Measurements from ENCODE around the gene GFAP.

Gene GFAP

GRCh38 chr17:44887016-44887415, 28.3 kb downstream of the GFAP start:
- ATAC-seq (replicated peaks) (no peak), DNase-seq (no peak)
- no peaks in the 10 kb centered on the region for H3K27me3 Mint-ChIP-seq
- no peak overlapping the region for H3K27ac Mint-ChIP-seq
- H3K36me3 Mint-ChIP-seq: peaks cover 27 to 40% of the 10 kb centered on the region in 2 donors
- H3K4me1 Mint-ChIP-seq: peaks cover 5 to 7% of the 10 kb centered on the region in 2 donors
- no peaks in the 10 kb centered on the region for H3K9me3 Mint-ChIP-seq
- H3K4me3 Mint-ChIP-seq: no peak overlapping the region

DNA sequence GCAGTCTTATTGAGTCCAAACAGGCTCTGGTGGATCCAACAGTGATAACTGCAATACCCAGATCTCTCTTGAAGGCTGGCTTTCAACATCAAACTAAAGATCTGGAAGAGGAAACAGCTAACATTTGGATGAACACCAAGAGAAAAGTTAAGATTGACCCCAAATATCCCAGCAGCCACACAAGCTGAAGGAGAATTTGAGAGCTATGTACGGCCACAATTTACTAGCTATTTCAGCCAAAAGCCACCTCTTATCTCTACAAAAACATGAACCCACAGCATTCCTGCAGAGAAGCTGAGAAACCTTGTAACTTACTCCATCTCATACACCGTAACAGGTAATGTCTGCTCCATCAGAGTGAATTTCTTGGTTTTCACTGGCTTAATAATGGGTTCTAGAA, 30.4 kb downstream of the GFAP start:
- ATAC-seq (replicated peaks): no peak
- H3K9me3 Mint-ChIP-seq: no peaks in the 10 kb centered on the region

DNA sequence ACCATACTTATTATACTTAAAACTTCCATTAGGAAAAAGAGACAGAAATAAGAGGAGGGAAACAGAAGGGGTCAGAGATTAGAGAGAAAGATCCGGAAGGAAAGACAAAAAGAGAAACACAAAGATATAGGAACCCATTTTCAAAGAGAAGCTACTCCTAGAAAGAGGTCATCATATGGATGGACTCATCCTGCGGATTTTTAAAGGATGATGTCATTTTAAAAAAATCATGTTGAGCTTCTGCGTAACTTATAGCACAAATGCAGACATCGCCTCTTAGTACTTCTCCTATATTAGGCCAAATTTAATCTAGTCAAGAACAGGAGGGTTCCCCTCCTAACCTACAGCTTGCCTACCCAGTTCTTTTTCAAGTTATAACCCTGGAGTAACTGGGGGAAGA, 34.2 kb downstream of the GFAP start:
- no peaks in the 10 kb centered on the region for H3K27me3 Mint-ChIP-seq
- no peak overlapping the region for H3K4me3 Mint-ChIP-seq

More for the DNA sequence above, 30.4 kb downstream of the GFAP start:
- Mint-ChIP-seq H3K36me3 (peaks cover 31 to 45% of the 10 kb centered on the region in 2 donors), H3K27me3 (no peaks in the 10 kb centered on the region), H3K4me3 (no peak overlapping the region), H3K4me1 (peaks cover 2 to 7% of the 10 kb centered on the region in 2 donors), H3K27ac (no peak overlapping the region)
- no peak for DNase-seq

DNA sequence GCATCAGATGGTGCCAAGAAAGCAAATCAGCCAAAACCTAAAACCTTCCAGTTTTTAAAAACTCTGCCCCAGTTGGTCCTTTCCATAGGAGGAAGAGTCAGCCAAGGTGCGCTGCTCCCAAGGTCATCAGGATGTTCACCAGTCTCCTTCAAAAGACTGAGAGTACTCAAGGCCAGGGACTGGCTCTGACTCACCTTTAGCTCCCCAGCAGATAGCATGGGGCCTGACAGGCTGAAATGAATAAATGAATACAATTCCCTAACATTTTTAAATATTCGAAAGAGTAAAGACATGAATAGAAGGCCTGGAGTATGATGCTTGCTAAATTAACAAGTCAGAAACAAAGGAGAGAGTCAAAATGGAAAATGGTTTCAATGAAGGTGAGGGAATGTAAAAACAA, 35.2 kb downstream of the GFAP start:
- Mint-ChIP-seq H3K36me3 (peaks cover 39 to 69% of the 10 kb centered on the region in 2 donors), H3K9me3 (no peaks in the 10 kb centered on the region), H3K27ac (no peak overlapping the region), H3K27me3 (no peaks in the 10 kb centered on the region), H3K4me3 (no peak overlapping the region), H3K4me1 (no peaks in the 10 kb centered on the region)
- DNase-seq (no peak), ATAC-seq (replicated peaks) (no peak)

More for the DNA sequence above, 34.2 kb downstream of the GFAP start:
- H3K27ac Mint-ChIP-seq: no peak overlapping the region
- DNase-seq (no peak), ATAC-seq (replicated peaks) (no peak)
- no peaks in the 10 kb centered on the region for H3K9me3 Mint-ChIP-seq
- peaks cover 43 to 68% of the 10 kb centered on the region in 2 donors for H3K36me3 Mint-ChIP-seq
- H3K4me1 Mint-ChIP-seq: no peaks in the 10 kb centered on the region

DNA sequence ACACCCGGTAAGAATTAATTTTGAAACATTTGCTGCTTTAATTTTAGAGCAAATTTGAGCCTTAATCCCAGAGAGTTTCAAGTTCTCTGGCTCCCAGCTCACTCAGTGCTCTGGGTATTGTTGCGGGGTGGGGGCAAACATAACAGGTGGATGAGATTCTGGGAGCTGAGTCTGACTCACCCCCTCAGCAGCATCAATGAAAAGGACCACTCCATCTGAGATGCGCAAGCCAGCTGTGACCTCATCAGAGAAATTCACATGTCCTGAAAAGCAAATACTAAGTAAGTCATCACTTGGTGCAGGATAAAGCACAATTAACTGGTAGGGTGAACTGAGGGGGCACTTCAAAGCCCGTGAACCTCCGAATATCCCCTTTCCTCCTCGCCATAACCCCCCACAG, 35.9 kb downstream of the GFAP start:
- no peaks in the 10 kb centered on the region for H3K27me3 Mint-ChIP-seq
- no peaks in the 10 kb centered on the region for H3K9me3 Mint-ChIP-seq
- no peaks in the 10 kb centered on the region for H3K4me1 Mint-ChIP-seq
- DNase-seq (no peak), ATAC-seq (replicated peaks) (no peak)
- H3K4me3 Mint-ChIP-seq: no peak overlapping the region
- H3K36me3 Mint-ChIP-seq: peaks cover 36 to 62% of the 10 kb centered on the region in 2 donors
- no peak overlapping the region for H3K27ac Mint-ChIP-seq

DNA sequence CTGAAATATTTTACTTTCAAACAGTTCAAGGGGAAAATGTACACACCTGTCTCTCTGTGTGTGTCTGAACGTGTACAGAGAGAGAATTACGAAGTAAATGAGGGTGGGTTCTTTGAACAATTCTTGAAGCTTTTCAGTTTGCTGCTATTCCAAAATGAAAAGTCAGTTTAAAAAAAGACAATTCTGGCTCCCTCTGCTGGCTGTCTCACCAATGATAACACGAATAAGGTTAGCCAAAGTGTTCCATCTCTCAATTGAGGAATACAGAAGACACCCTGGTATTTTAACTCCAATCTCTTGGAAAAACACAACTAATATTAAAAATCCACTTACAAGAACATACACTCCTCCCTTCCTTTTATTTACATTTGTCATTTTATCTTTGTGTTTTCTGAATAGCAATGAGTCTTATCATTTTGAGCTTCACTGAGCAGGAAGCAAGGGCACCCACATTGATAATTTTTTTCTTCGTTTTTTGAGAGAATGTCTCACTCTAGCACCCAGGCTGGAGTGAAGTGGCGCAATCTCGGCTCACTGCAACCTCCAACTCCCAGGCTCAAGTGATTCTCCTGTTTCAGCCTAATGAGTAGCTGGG, 36.6 kb downstream of the GFAP start:
- DNase-seq: no peak
- Mint-ChIP-seq H3K4me3 (no peak overlapping the region), H3K4me1 (no peaks in the 10 kb centered on the region), H3K9me3 (no peaks in the 10 kb centered on the region), H3K27me3 (no peaks in the 10 kb centered on the region), H3K27ac (no peak overlapping the region), H3K36me3 (peaks cover 34 to 64% of the 10 kb centered on the region in 2 donors)
- ATAC-seq (replicated peaks): no peak

- Mint-ChIP-seq H3K9me3 (no peaks in the 10 kb centered on the region), H3K36me3 (peaks cover 27 to 57% of the 10 kb centered on the region in 2 donors)
- no peak for DNase-seq
Observed at GRCh38 chr17:44877121-44877520, 38.2 kb downstream of the GFAP start.

GRCh38 chr17:44875761-44876160, 39.5 kb downstream of the GFAP start:
- Mint-ChIP-seq H3K36me3 (peaks cover 32 to 57% of the 10 kb centered on the region in 2 donors), H3K27ac (no peak overlapping the region), H3K27me3 (no peaks in the 10 kb centered on the region), H3K4me1 (no peaks in the 10 kb centered on the region), H3K4me3 (no peak overlapping the region), H3K9me3 (no peaks in the 10 kb centered on the region)
- DNase-seq (no peak), ATAC-seq (replicated peaks) (no peak)

More at GRCh38 chr17:44877121-44877520, 38.2 kb downstream of the GFAP start:
- Mint-ChIP-seq H3K27me3 (no peaks in the 10 kb centered on the region), H3K4me1 (no peaks in the 10 kb centered on the region), H3K4me3 (no peak overlapping the region), H3K27ac (no peak overlapping the region)
- ATAC-seq (replicated peaks): no peak

DNA sequence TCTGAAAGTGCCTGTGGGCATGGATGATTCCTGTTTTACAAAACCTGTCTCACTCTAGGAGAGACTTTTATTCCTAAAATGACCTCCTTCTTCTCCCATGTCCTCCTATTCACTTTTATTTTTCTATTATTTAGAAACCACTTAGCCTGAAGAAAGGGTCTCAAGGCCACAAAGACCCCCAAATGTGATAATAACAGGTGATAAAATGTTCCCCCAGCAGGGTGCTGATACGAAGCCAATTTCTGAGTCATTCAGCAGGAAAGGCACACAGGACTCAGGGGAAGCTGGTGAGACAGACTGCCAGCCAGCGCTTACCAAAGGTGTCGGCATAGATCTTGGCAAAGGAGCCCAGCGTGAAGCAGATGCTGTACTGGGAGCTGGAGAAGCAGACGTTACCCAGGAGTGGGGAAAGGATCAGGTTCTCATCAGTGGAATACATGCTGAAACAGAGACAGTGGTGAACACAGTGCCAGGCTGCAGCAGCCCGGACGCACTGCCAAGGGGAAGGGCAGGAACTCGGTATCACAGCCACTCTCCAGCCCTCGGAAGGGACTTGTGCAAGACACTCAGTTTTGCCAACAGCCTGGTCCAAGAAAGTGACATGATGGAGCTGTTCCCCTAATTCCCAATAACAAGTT, 43.0 kb downstream of the GFAP start:
- Mint-ChIP-seq H3K4me3 (no peak overlapping the region), H3K27me3 (no peaks in the 10 kb centered on the region), H3K27ac (peak overlapping the region; percentile 9), H3K4me1 (no peaks in the 10 kb centered on the region), H3K36me3 (peaks cover 28 to 52% of the 10 kb centered on the region in 2 donors), H3K9me3 (no peaks in the 10 kb centered on the region)
- DNase-seq (no peak), ATAC-seq (replicated peaks) (no peak)

GRCh38 chr17:44871556-44871955, 43.7 kb downstream of the GFAP start:
- Mint-ChIP-seq H3K9me3 (no peaks in the 10 kb centered on the region), H3K27me3 (no peaks in the 10 kb centered on the region), H3K4me1 (no peaks in the 10 kb centered on the region), H3K36me3 (peaks cover 26 to 47% of the 10 kb centered on the region in 2 donors), H3K27ac (peak overlapping the region; percentile 20), H3K4me3 (no peak overlapping the region)
- DNase-seq: no peak
- ATAC-seq (replicated peaks): no peak

- H3K9me3 Mint-ChIP-seq: no peaks in the 10 kb centered on the region
- no peak overlapping the region for H3K27ac Mint-ChIP-seq
- no peaks in the 10 kb centered on the region for H3K4me1 Mint-ChIP-seq
Observed at GRCh38 chr17:44867841-44868240, 47.5 kb downstream of the GFAP start.

DNA sequence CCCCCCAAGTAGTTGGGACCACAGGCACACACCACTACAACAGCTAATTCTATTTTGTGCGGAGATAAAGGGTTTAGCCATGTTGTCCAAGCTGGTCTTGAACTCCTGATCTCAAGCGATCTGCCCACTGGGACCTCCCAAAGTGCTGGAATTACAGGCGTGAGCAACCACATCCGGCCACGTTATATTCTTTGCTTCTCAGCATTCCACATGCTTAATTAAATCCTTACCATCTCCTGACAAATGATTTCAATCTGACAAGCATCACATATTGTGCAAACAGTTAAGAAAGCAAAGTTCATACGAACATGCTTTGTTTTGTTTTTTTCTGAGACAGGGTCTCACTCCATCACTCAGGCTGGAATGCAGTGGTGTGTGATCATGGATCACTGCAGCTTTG, 49.4 kb downstream of the GFAP start:
- H3K9me3 Mint-ChIP-seq: no peaks in the 10 kb centered on the region
- no peak for ATAC-seq (replicated peaks)
- no peaks in the 10 kb centered on the region for H3K4me1 Mint-ChIP-seq
- peaks cover 44 to 57% of the 10 kb centered on the region in 2 donors for H3K36me3 Mint-ChIP-seq
- H3K27me3 Mint-ChIP-seq: no peaks in the 10 kb centered on the region
- DNase-seq: no peak
- no peak overlapping the region for H3K27ac Mint-ChIP-seq
- H3K4me3 Mint-ChIP-seq: no peak overlapping the region

More at GRCh38 chr17:44867841-44868240, 47.5 kb downstream of the GFAP start:
- no peak for DNase-seq
- no peak overlapping the region for H3K4me3 Mint-ChIP-seq
- no peak for ATAC-seq (replicated peaks)
- H3K36me3 Mint-ChIP-seq: peaks cover 43 to 55% of the 10 kb centered on the region in 2 donors
- H3K27me3 Mint-ChIP-seq: no peaks in the 10 kb centered on the region

DNA sequence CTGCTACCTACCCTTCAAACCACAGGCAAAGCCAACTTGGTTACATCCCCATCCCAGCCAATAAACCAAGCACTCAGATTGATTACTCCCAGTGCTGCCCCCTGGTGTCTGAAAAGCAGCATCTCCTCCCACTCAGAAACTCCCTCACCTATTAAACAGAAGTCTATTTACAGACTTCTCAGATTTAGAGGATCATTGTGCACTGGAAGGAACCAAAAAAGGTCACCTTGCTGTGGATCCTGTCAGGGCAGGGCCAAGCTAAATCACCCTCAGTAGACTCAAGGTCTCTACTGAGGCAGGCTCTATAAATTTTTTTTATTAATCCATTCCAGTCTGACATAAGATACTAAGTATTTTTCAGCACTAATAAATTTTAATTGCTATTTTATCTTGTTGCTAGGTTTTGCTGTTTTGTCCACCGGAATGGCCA, 50.1 kb downstream of the GFAP start:
- H3K36me3 Mint-ChIP-seq: peaks cover 47 to 57% of the 10 kb centered on the region in 2 donors
- peak; percentile 80 to 85 for ATAC-seq (replicated peaks)
- no peaks in the 10 kb centered on the region for H3K4me1 Mint-ChIP-seq

DNA sequence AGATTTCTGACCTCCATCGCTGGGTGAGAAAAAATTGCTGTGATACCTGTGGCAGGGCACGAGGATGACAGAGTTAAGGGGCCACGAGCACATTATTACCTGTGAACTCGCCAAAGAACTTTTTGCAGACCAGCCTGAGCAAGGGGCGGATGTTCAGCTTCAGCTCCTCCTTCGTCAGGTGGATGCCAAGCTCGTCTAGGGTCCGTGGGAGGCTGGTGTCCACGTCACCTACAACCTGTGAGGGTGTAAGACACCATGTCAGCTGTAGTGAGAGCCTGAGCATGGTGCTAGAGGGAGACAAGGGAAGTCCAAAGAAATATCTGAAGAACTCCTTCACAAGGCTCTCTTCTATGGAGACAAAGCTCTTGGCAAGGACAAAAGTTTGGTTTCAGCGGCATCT, 50.5 kb downstream of the GFAP start:
- peak; percentile 10 to 36 for ATAC-seq (replicated peaks)

More for the DNA sequence above, 50.1 kb downstream of the GFAP start:
- Mint-ChIP-seq H3K9me3 (no peaks in the 10 kb centered on the region), H3K4me3 (no peak overlapping the region), H3K27me3 (no peaks in the 10 kb centered on the region), H3K27ac (no peak overlapping the region)
- DNase-seq: peak; percentile 36

More for the DNA sequence above, 50.5 kb downstream of the GFAP start:
- no peak overlapping the region for H3K4me3 Mint-ChIP-seq
- H3K9me3 Mint-ChIP-seq: no peaks in the 10 kb centered on the region
- no peaks in the 10 kb centered on the region for H3K27me3 Mint-ChIP-seq
- DNase-seq: no peak
- no peaks in the 10 kb centered on the region for H3K4me1 Mint-ChIP-seq
- H3K27ac Mint-ChIP-seq: no peak overlapping the region
- peaks cover 47 to 58% of the 10 kb centered on the region in 2 donors for H3K36me3 Mint-ChIP-seq

Data from stimulated activated naive B cell treated with anti-CD40 and anti-IgM and Interleukin-4, amounts not matched to agents 10 μg/mL and 1 μg/mL and 100 μg/mL, for 72 hours (primary cell).